ENCODE measurements around the gene MAN1C1. TPM values are rescaled to one million over a fixed set of nuclear protein-coding genes. Genes with fewer than 3 reads are reported as not detected.
"Not testable (repeated sequence)": the region's sequence is repeated elsewhere in the genome, so short reads cannot be mapped to it uniquely, and the experiment has no call there.

The MAN1C1 gene
- total RNA-seq, 1 donor from 2014 or later: 19.5 TPM

GRCh38 chr1:25579292-25580252 is 37.0 kb upstream of the MAN1C1 start:
- intact Hi-C loops (cut with DNase I): no loop called here
- DNase-seq (ENCODE audit: missing footprints) (no peak), ATAC-seq (no peak)

- no peak for ATAC-seq
- no peak for DNase-seq (ENCODE audit: missing footprints)
- intact Hi-C loops (cut with DNase I): no loop called here
Measured at GRCh38 chr1:25580927-25581326, 35.7 kb upstream of the MAN1C1 start.

- ATAC-seq (peak; percentile 44), DNase-seq (ENCODE audit: missing footprints) (no peak)
- intact Hi-C loops (cut with DNase I): no loop called here
Measured at GRCh38 chr1:25581764-25582163, 34.8 kb upstream of the MAN1C1 start.

GRCh38 chr1:25583519-25584370 is 32.8 kb upstream of the MAN1C1 start:
- ATAC-seq (no peak), DNase-seq (ENCODE audit: missing footprints) (no peak)
- intact Hi-C loops (cut with DNase I): no loop called here

- ATAC-seq: no peak
- intact Hi-C loops (cut with DNase I): no loop called here
- no peak for DNase-seq (ENCODE audit: missing footprints)
Measured at GRCh38 chr1:25586181-25586588, 30.4 kb upstream of the MAN1C1 start.

- DNase-seq (ENCODE audit: missing footprints): no peak
- no peak for ATAC-seq
- intact Hi-C loops (cut with DNase I): no loop called here
Measured at GRCh38 chr1:25587290-25587689, 29.3 kb upstream of the MAN1C1 start.

GRCh38 chr1:25588224-25588623 is 28.4 kb upstream of the MAN1C1 start:
- ATAC-seq; DNase-seq (ENCODE audit: missing footprints); intact Hi-C loops (cut with DNase I): not testable (repeated sequence)

- ATAC-seq; intact Hi-C loops (cut with DNase I): not testable (repeated sequence)
- peak; percentile 54 for DNase-seq (ENCODE audit: missing footprints)
Measured at GRCh38 chr1:25588786-25589185, 27.8 kb upstream of the MAN1C1 start.

- ATAC-seq: peak; percentile 91
- no peak for DNase-seq (ENCODE audit: missing footprints)
- intact Hi-C loops (cut with DNase I): no loop called here
Measured at GRCh38 chr1:25590096-25590824, 26.3 kb upstream of the MAN1C1 start.

GRCh38 chr1:25593861-25594260 is 22.7 kb upstream of the MAN1C1 start:
- intact Hi-C loops (cut with DNase I): no loop called here
- ATAC-seq: no peak
- DNase-seq (ENCODE audit: missing footprints): no peak

GRCh38 chr1:25594971-25595370 is 21.6 kb upstream of the MAN1C1 start:
- ATAC-seq (no peak), DNase-seq (ENCODE audit: missing footprints) (no peak)
- intact Hi-C loops (cut with DNase I): no loop called here

- ATAC-seq; DNase-seq (ENCODE audit: missing footprints); intact Hi-C loops (cut with DNase I): not testable (repeated sequence)
Measured at GRCh38 chr1:25596641-25597040, 19.9 kb upstream of the MAN1C1 start.

- intact Hi-C loops (cut with DNase I): no loop called here
- DNase-seq (ENCODE audit: missing footprints) (no peak), ATAC-seq (no peak)
Measured at GRCh38 chr1:25598879-25599278, 17.7 kb upstream of the MAN1C1 start.

GRCh38 chr1:25599969-25600610 is 16.5 kb upstream of the MAN1C1 start:
- intact Hi-C loops (cut with DNase I): no loop called here
- DNase-seq (ENCODE audit: missing footprints): no peak
- ATAC-seq: no peak

- ATAC-seq; intact Hi-C loops (cut with DNase I); DNase-seq (ENCODE audit: missing footprints): not testable (repeated sequence)
Measured at GRCh38 chr1:25600971-25601699, 15.5 kb upstream of the MAN1C1 start.

GRCh38 chr1:25603779-25604538 is 12.6 kb upstream of the MAN1C1 start:
- ATAC-seq; intact Hi-C loops (cut with DNase I); DNase-seq (ENCODE audit: missing footprints): not testable (repeated sequence)

GRCh38 chr1:25607123-25607522 is 9.5 kb upstream of the MAN1C1 start:
- ATAC-seq (no peak), DNase-seq (ENCODE audit: missing footprints) (no peak)
- intact Hi-C loops (cut with DNase I): no loop called here
